NCI-H2107 treated with DMSO at 0.1 percent for 48 hours (cell line): ENCODE results near the gene RAPGEF2.

Source experiments
- DNase-seq: peaks from one replicate; lab custom pipeline; 2025; ENCODE audit not compliant: unreplicated experiment; lab: John Stamatoyannopoulos, UW

The RAPGEF2 gene

GRCh38 chr4:159272273-159273140 is 169.6 kb downstream of the RAPGEF2 start:
- no peak for DNase-seq

- DNase-seq, result no peak
These were observed 170.2 kb downstream of the RAPGEF2 start for GRCh38 chr4:159273141-159273438.

- no peak for DNase-seq
These were observed 171.0 kb downstream of the RAPGEF2 start for GRCh38 chr4:159273841-159274240.

GRCh38 chr4:159278399-159278798 is 175.5 kb downstream of the RAPGEF2 start:
- DNase-seq, result no peak

- DNase-seq, result no peak
These were observed 176.2 kb downstream of the RAPGEF2 start for GRCh38 chr4:159279084-159279483.

- peak; percentile 23 for DNase-seq
These were observed 177.7 kb downstream of the RAPGEF2 start for GRCh38 chr4:159280442-159281172.

GRCh38 chr4:159281771-159282170 is 178.9 kb downstream of the RAPGEF2 start:
- no peak for DNase-seq

- no peak for DNase-seq
These were observed 179.4 kb downstream of the RAPGEF2 start for GRCh38 chr4:159282329-159282728.

- DNase-seq, result no peak
These were observed 180.1 kb downstream of the RAPGEF2 start for GRCh38 chr4:159282944-159283343.

GRCh38 chr4:159283696-159284095 is 180.8 kb downstream of the RAPGEF2 start:
- no peak for DNase-seq

GRCh38 chr4:159284113-159284512 is 181.2 kb downstream of the RAPGEF2 start:
- no peak for DNase-seq

GRCh38 chr4:159284733-159285132 is 181.9 kb downstream of the RAPGEF2 start:
- DNase-seq, result no peak

- no peak for DNase-seq
These were observed 184.9 kb downstream of the RAPGEF2 start for GRCh38 chr4:159287767-159288166.

GRCh38 chr4:159289682-159290081 is 186.8 kb downstream of the RAPGEF2 start:
- DNase-seq, result no peak

- DNase-seq, result no peak
These were observed 187.6 kb downstream of the RAPGEF2 start for GRCh38 chr4:159290321-159291030.

GRCh38 chr4:159291176-159291575 is 188.3 kb downstream of the RAPGEF2 start:
- DNase-seq, result no peak

GRCh38 chr4:159292137-159292896 is 189.4 kb downstream of the RAPGEF2 start:
- no peak for DNase-seq

GRCh38 chr4:159293811-159294515 is 191.1 kb downstream of the RAPGEF2 start:
- DNase-seq, result no peak

GRCh38 chr4:159296061-159296460 is 193.2 kb downstream of the RAPGEF2 start:
- DNase-seq, result no peak

- DNase-seq, result no peak
These were observed 194.2 kb downstream of the RAPGEF2 start for GRCh38 chr4:159297091-159297490.
